ENCODE results near the gene TMPRSS13. TPM values are rescaled to one million over a fixed set of nuclear protein-coding genes. Genes with fewer than 3 reads are reported as not detected.
A peak's percentile ranks its signal among the peaks of the same experiment; 100 is the strongest.

The TMPRSS13 gene
- total RNA-seq, 1 donor from 2014 or later: 1.5 TPM

GRCh38 chr11:117878314-117878938 lies 50.8 kb downstream of the TMPRSS13 start:
- Mint-ChIP-seq H3K4me1 (peaks cover 17% of the 10 kb centered on the region), H3K4me3 (no peak overlapping the region), H3K36me3 (ENCODE audit: low read depth) (no peaks in the 10 kb centered on the region), H3K27me3 (peaks cover 73% of the 10 kb centered on the region), H3K9me3 (no peaks in the 10 kb centered on the region), H3K27ac (no peak overlapping the region)
- intact Hi-C loops (cut with micrococcal nuclease): no loop called here
- no peak for DNase-seq

DNA sequence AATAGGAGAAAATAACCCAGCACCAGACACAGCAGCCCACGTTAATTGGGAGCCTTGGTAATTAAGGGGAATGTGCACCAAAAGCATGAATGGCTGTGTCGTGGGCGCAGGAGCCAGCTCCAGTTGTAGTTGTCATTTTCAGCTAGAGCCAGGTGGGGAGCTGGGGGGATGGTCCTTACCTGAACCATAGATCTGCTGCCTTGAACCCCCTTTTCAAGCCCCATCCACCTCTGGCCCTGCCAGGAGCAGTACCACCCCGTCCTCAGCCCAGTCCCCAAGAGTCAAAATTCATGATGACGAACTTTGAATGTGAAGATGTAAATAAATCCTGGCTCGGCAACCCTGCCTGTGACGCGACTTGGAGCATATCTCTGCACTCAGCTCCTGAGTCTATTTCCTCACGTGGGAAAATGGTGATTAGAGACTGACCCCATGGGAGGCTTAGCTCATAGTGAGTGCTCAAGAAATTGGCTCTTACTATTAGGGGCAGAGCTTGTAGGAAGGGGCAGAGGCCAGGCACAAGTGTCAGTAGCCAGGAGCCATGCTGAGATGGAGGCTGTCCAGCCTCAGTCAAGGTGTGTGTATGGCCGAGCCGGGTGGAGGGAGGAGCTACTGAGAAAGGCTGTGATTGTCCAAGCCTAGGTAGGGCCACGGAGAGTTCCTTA lies 52.0 kb downstream of the TMPRSS13 start:
- intact Hi-C loops (cut with micrococcal nuclease): no loop called here
- H3K36me3 Mint-ChIP-seq (ENCODE audit: low read depth): no peaks in the 10 kb centered on the region
- peaks cover 71% of the 10 kb centered on the region for H3K27me3 Mint-ChIP-seq
- no peak for DNase-seq
- no peak overlapping the region for H3K27ac Mint-ChIP-seq
- H3K4me1 Mint-ChIP-seq: peaks cover 20% of the 10 kb centered on the region
- no peaks in the 10 kb centered on the region for H3K9me3 Mint-ChIP-seq
- H3K4me3 Mint-ChIP-seq: peak overlapping the region; percentile 66

DNA sequence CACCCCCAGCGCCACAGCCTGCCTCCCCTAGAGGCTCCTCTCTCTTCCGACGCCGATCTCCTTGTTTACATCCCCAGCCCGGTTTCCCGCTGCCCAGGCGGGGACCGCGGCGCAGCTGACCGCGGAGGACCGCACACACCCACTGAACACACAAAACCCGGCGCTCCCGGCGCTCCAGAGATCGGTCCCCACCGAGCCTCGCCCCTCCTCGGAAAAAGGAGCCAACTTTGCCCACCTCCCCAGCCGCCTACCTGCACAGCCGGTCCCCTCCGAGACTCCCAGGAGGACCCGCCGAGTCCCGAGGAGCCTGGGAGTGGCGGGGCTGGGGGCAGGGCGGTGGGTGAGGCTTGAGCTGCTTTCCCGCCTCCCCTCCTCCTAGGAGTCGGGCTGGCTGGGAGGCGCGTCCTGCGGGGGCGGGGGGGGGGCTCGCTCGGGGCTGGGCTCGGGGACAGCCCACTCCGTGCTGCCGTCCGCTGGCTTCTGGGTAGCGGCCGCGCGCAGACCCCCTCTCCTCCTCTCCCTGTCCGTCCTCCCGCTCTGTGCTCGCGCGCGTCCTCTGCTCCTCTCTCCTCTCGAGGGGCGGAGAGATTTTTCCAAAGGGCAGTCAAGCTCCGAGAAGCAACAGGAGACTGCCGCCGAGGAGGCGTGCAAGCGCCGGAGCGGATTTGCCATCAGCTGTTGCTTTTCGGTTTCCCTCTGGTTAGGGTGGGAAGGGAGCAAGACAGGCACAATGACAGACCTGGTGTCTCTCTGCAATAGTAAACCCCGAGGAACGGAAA lies 52.7 kb downstream of the TMPRSS13 start, which contains the start of gene FXYD6:
TSS of gene FXYD6 (minus strand) at position 318 of the 779 bp plus-strand sequence. CDS start 33,882 bp downstream, outside the sequence.
- peak; percentile 63 for DNase-seq
- intact Hi-C loops (cut with micrococcal nuclease): no loop called here
- Mint-ChIP-seq H3K36me3 (ENCODE audit: low read depth) (no peaks in the 10 kb centered on the region), H3K4me3 (peak within 1 kb of the TSS; percentile 83), H3K4me1 (peaks cover 20% of the 10 kb centered on the region), H3K27ac (no peak within 1 kb of the TSS), H3K9me3 (no peaks in the 10 kb centered on the region), H3K27me3 (peaks cover 74% of the 10 kb centered on the region)

GRCh38 chr11:117876059-117876340 lies 53.2 kb downstream of the TMPRSS13 start:
- intact Hi-C loops (cut with micrococcal nuclease): no loop called here
- no peak for DNase-seq
- Mint-ChIP-seq H3K27me3 (peaks cover 69% of the 10 kb centered on the region), H3K36me3 (ENCODE audit: low read depth) (no peaks in the 10 kb centered on the region), H3K4me1 (peaks cover 20% of the 10 kb centered on the region), H3K9me3 (no peaks in the 10 kb centered on the region), H3K4me3 (peak overlapping the region; percentile 83), H3K27ac (no peak overlapping the region)

DNA sequence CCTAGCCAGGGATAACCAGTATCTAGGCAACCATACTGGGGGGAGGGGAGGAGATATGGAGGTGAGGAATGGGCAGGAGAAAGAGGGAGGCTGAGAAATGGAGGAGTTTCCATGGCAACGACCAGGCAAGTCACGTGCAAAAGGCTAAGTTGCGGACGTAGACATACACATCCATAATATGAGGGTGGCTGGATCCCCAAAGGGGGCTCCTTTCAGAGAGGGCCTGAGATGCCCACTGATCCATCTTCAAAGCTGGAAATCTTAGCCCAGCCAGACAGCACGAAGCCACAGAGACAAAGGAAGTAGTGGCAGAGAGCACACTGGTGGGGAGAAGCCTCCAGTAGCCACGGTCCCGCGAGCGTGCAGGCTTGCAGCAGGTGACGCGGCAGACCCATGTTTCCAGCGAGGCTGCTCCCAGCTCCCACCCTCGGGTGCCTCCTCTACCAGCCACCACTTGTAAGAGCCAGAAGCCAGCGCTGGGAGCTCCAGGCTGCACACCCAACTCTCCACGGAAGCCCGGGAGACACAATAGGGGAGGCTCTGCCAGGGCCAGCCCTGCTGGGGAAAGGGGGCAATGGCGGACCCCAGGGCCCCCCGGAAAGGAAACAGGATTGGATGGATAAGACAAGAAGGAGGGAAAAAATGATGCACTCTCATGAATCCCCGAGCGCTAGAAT lies 53.7 kb downstream of the TMPRSS13 start:
- intact Hi-C loops (cut with micrococcal nuclease): no loop called here
- no peak overlapping the region for H3K27ac Mint-ChIP-seq
- peaks cover 20% of the 10 kb centered on the region for H3K4me1 Mint-ChIP-seq
- no peaks in the 10 kb centered on the region for H3K36me3 Mint-ChIP-seq (ENCODE audit: low read depth)
- peak; percentile 74 for DNase-seq
- H3K9me3 Mint-ChIP-seq: no peaks in the 10 kb centered on the region
- H3K27me3 Mint-ChIP-seq: peaks cover 64% of the 10 kb centered on the region
- peak overlapping the region; percentile 83 for H3K4me3 Mint-ChIP-seq

DNA sequence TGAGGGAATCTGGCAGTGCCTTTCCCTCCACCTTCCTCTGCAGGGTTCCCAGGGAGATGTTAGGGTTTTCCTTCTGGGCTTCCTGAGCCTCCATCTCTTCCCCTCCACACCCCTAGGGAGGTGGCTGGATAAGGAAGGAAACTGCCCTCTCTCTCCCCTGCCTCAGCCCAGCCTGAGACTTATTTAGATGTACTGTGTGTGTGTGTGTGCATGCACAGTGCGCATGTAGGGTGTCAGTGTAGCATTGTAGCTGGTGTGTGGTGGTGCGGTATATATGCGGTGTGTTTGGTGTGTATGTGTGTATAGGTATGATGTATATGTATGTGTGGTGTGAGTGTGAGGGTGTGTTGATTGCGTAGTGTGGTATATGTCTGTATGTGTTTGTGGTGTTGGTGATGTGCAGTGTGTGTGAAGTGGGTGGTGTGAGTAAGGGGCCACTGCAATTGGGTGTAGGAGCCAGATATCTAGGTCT lies 54.3 kb downstream of the TMPRSS13 start:
- Mint-ChIP-seq H3K4me1 (peaks cover 20% of the 10 kb centered on the region), H3K27ac (no peak overlapping the region), H3K27me3 (peaks cover 58% of the 10 kb centered on the region), H3K36me3 (ENCODE audit: low read depth) (no peaks in the 10 kb centered on the region), H3K4me3 (peak overlapping the region; percentile 83), H3K9me3 (no peaks in the 10 kb centered on the region)
- intact Hi-C loops (cut with micrococcal nuclease): no loop called here
- no peak for DNase-seq

DNA sequence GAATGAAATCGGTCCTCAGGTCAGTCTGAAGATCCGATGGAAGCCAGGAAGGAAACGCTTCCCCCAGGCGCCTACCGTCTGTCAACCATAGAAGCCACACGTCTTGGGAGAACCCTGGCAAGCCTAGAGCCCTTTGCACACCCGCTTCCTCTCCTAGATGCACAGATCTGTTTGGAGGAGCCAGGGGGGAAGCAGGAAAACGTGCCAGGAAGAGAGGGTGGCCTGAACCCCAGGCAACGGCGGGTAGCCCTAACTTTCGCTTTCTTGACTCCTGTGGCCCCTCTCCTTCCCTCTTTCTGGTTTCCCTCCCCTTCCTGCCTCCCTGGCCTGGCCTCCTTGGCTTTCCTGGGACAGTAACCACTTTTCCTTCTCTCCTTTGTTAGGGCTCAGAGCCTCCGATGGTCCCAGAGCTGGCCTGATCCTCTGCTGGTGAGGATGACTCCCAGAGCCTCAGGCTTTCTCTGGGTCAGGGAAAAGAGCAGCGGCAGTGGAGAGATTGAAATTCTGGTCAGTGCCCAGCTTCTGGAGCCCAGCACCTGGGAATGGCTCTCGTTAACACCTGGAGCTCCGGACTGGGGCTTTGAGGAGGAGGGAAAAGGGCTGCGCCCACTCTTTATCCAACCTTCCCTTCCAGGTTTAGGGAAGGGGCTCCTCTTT lies 54.8 kb downstream of the TMPRSS13 start:
- no peak overlapping the region for H3K27ac Mint-ChIP-seq
- H3K4me3 Mint-ChIP-seq: no peak overlapping the region
- H3K27me3 Mint-ChIP-seq: peaks cover 56% of the 10 kb centered on the region
- no peaks in the 10 kb centered on the region for H3K36me3 Mint-ChIP-seq (ENCODE audit: low read depth)
- no peak for DNase-seq
- intact Hi-C loops (cut with micrococcal nuclease): no loop called here
- H3K9me3 Mint-ChIP-seq: no peaks in the 10 kb centered on the region
- peaks cover 20% of the 10 kb centered on the region for H3K4me1 Mint-ChIP-seq

GRCh38 chr11:117873828-117874125 lies 55.4 kb downstream of the TMPRSS13 start:
- intact Hi-C loops (cut with micrococcal nuclease): no loop called here
- no peak overlapping the region for H3K27ac Mint-ChIP-seq
- DNase-seq: no peak
- peaks cover 53% of the 10 kb centered on the region for H3K27me3 Mint-ChIP-seq
- no peak overlapping the region for H3K4me3 Mint-ChIP-seq
- peaks cover 20% of the 10 kb centered on the region for H3K4me1 Mint-ChIP-seq
- H3K9me3 Mint-ChIP-seq: no peaks in the 10 kb centered on the region
- H3K36me3 Mint-ChIP-seq (ENCODE audit: low read depth): no peaks in the 10 kb centered on the region

GRCh38 chr11:117872975-117873827 lies 56.0 kb downstream of the TMPRSS13 start:
- no peaks in the 10 kb centered on the region for H3K36me3 Mint-ChIP-seq (ENCODE audit: low read depth)
- no peaks in the 10 kb centered on the region for H3K9me3 Mint-ChIP-seq
- peaks cover 51% of the 10 kb centered on the region for H3K27me3 Mint-ChIP-seq
- peaks cover 20% of the 10 kb centered on the region for H3K4me1 Mint-ChIP-seq
- no peak overlapping the region for H3K27ac Mint-ChIP-seq
- intact Hi-C loops (cut with micrococcal nuclease): no loop called here
- DNase-seq: peak; percentile 63
- no peak overlapping the region for H3K4me3 Mint-ChIP-seq

GRCh38 chr11:117872420-117872961 lies 56.7 kb downstream of the TMPRSS13 start:
- Mint-ChIP-seq H3K27me3 (peaks cover 45% of the 10 kb centered on the region), H3K4me1 (peaks cover 20% of the 10 kb centered on the region), H3K27ac (no peak overlapping the region), H3K9me3 (no peaks in the 10 kb centered on the region), H3K4me3 (no peak overlapping the region), H3K36me3 (ENCODE audit: low read depth) (no peaks in the 10 kb centered on the region)
- no peak for DNase-seq
- intact Hi-C loops (cut with micrococcal nuclease): no loop called here

DNA sequence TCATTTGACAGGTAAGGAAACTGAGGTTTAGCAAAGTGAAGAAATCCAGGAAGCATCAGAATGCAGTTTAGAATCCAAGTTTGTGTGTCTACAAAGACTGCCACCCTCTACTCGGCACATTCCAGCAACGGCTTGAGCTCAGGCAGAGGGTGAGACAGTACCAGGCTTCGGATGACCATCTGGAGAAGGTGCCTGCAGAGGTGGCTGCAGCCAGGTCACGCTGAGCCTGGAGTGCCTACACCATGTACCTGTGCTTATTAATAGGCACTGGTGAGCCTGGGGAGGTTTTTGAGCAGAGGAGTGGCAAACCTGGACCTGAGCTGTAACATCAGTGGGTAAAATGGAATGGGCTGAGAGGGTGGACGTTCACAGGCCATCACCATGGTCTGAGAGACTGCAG lies 57.4 kb downstream of the TMPRSS13 start:
- H3K27me3 Mint-ChIP-seq: peaks cover 38% of the 10 kb centered on the region
- DNase-seq: no peak
- intact Hi-C loops (cut with micrococcal nuclease): no loop called here
- H3K4me1 Mint-ChIP-seq: peaks cover 19% of the 10 kb centered on the region
- H3K27ac Mint-ChIP-seq: no peak overlapping the region
- H3K9me3 Mint-ChIP-seq: no peaks in the 10 kb centered on the region
- H3K36me3 Mint-ChIP-seq (ENCODE audit: low read depth): no peaks in the 10 kb centered on the region
- no peak overlapping the region for H3K4me3 Mint-ChIP-seq

GRCh38 chr11:117871160-117871559 lies 58.0 kb downstream of the TMPRSS13 start:
- H3K27ac Mint-ChIP-seq: no peak overlapping the region
- DNase-seq: no peak
- H3K4me1 Mint-ChIP-seq: peaks cover 16% of the 10 kb centered on the region
- peaks cover 35% of the 10 kb centered on the region for H3K27me3 Mint-ChIP-seq
- intact Hi-C loops (cut with micrococcal nuclease): no loop called here
- no peaks in the 10 kb centered on the region for H3K36me3 Mint-ChIP-seq (ENCODE audit: low read depth)
- no peaks in the 10 kb centered on the region for H3K9me3 Mint-ChIP-seq
- no peak overlapping the region for H3K4me3 Mint-ChIP-seq
